Parathyroid adenoma (tissue), 2 donors: Measurements from ENCODE around the gene OR2AE1.
A peak's percentile ranks its signal among the peaks of the same experiment; 100 is the strongest.

ENCODE experiments used
- H2AFZ ChIP-seq: fragments of 300-600 bp; sonication (generic); one replicate; pipeline ENCODE4 v1.7.0; 2017; ENCODE audit warnings: antibody characterized with exemption, mild to moderate bottlenecking
- H3K27ac ChIP-seq: fragments of 300-600 bp; sonication (generic); one replicate; pipeline ENCODE4 v1.7.0; 2017
- H3K27me3 ChIP-seq: fragments of 300-600 bp; sonication (generic); one replicate; pipeline ENCODE4 v1.7.0; 2017; ENCODE audit warnings: low read length; ENCODE audit not compliant: control insufficient read depth, insufficient read depth
- H3K36me3 ChIP-seq: fragments of 300-600 bp; sonication (generic); one replicate; pipeline ENCODE4 v1.7.0; 2017; ENCODE audit warnings: low read length; ENCODE audit not compliant: control insufficient read depth, insufficient read depth
- H3K4me1 ChIP-seq: fragments of 300-600 bp; sonication (generic); one replicate; pipeline ENCODE4 v1.7.0; 2017; ENCODE audit warnings: control low read depth
- H3K4me2 ChIP-seq: fragments of 300-600 bp; sonication (generic); one replicate; pipeline ENCODE4 v1.7.0; 2017; ENCODE audit warnings: low read length
- H3K4me3 ChIP-seq: fragments of 300-600 bp; sonication (generic); one replicate; pipeline ENCODE4 v1.7.0; 2017; ENCODE audit warnings: low read depth, low read length
- H3K79me2 ChIP-seq: fragments of 300-600 bp; sonication (generic); one replicate; pipeline ENCODE4 v1.7.0; 2017; ENCODE audit warnings: control low read depth
- H3K9ac ChIP-seq: fragments of 300-600 bp; sonication (generic); one replicate; pipeline ENCODE4 v1.7.0; 2017; ENCODE audit warnings: mild to moderate bottlenecking
- H3K9me3 ChIP-seq: fragments of 300-600 bp; sonication (generic); one replicate; pipeline ENCODE4 v1.7.0; 2017; ENCODE audit warnings: low read length; ENCODE audit not compliant: control insufficient read depth
- TF ChIP-seq, protein P1 (sequence below): fragments of 300-600 bp; sonication (generic); IDR thresholded peaks from one replicate; pipeline ENCODE4 v1.7.0; 2017; ENCODE audit warnings: antibody characterized with exemption, mild to moderate bottlenecking
- donor health status: primary hyperparathyroidism.

The OR2AE1 gene

DNA sequence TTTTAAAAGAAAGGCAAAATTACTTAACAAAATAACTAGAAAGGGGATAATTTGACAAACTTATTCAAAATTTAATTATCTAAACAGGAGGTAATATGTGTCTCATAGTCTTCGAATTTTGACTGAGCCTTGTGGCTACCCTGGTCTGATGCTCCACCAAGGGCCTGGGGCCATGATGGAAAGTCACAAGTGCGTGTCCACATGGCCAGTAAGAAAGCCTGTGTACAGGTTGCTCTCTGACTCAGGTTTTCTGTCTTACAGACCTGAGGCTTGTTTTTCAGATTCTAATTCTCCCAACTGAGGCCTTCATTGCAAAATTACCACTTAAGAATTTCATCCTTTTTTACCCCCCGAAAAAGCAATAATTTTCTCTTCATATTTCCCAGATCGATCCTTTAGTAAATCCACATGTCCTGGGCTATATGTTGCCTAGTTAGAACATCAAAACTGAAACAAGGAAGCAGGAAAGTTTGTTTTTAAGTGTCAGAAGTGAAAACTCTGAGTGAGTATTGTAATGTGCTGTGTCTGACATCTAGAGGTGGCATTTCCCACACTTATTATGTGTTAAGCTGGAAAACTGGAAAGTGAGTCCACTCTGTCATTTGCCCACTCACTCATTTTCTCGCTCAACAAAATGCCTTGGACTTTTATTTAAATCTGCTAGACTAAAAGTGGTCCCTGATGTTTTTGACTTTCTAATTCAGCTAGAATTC, 39.0 kb downstream of the OR2AE1 start:
- H3K9me3 ChIP-seq = no peaks in the 10 kb centered on the region
- no peak overlapping the region for H3K4me2 ChIP-seq
- H3K27ac ChIP-seq = no peak overlapping the region
- no peak overlapping the region for H3K4me3 ChIP-seq
- H2AFZ ChIP-seq = no peak overlapping the region
- no peaks in the 10 kb centered on the region for H3K4me1 ChIP-seq
- no peaks in the 10 kb centered on the region for H3K79me2 ChIP-seq
- TF ChIP-seq, protein P1, sequence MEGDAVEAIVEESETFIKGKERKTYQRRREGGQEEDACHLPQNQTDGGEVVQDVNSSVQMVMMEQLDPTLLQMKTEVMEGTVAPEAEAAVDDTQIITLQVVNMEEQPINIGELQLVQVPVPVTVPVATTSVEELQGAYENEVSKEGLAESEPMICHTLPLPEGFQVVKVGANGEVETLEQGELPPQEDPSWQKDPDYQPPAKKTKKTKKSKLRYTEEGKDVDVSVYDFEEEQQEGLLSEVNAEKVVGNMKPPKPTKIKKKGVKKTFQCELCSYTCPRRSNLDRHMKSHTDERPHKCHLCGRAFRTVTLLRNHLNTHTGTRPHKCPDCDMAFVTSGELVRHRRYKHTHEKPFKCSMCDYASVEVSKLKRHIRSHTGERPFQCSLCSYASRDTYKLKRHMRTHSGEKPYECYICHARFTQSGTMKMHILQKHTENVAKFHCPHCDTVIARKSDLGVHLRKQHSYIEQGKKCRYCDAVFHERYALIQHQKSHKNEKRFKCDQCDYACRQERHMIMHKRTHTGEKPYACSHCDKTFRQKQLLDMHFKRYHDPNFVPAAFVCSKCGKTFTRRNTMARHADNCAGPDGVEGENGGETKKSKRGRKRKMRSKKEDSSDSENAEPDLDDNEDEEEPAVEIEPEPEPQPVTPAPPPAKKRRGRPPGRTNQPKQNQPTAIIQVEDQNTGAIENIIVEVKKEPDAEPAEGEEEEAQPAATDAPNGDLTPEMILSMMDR = no peak
- H3K36me3 ChIP-seq = no peaks in the 10 kb centered on the region
- H3K9ac ChIP-seq = no peak overlapping the region
- no peaks in the 10 kb centered on the region for H3K27me3 ChIP-seq

GRCh38 chr7:99835189-99835588, 41.6 kb downstream of the OR2AE1 start:
- TF ChIP-seq, protein P1 = no peak
- Histone ChIP-seq H3K27me3 (no peaks in the 10 kb centered on the region), H2AFZ (no peak overlapping the region), H3K9ac (no peak overlapping the region), H3K4me1 (no peaks in the 10 kb centered on the region), H3K9me3 (no peaks in the 10 kb centered on the region), H3K4me2 (no peak overlapping the region), H3K27ac (no peak overlapping the region), H3K4me3 (no peak overlapping the region), H3K36me3 (no peaks in the 10 kb centered on the region), H3K79me2 (no peaks in the 10 kb centered on the region)

DNA sequence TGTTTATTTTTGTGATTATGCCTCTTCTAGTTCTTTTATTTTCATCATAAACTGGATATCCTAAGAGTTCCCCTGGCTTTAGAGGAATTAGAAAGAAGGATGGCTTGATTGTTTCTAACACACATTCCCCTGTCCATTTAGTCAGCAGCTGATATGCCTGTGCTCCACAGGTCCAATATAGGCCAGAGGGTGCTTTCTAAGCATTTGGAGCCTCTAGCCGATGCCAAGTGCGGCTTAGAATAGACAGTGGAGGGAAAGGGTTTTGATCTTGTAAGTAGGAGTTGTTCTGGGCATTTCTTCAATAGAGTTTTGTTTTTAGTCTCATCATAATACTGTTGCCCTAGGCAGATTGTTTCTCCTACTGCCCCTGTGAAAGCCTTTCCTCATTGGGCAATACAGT, 42.5 kb downstream of the OR2AE1 start:
- TF ChIP-seq, protein P1 = no peak
- no peaks in the 10 kb centered on the region for H3K4me1 ChIP-seq
- no peak overlapping the region for H3K4me3 ChIP-seq
- no peak overlapping the region for H3K27ac ChIP-seq
- H2AFZ ChIP-seq = no peak overlapping the region
- H3K79me2 ChIP-seq = no peaks in the 10 kb centered on the region
- no peak overlapping the region for H3K9ac ChIP-seq
- no peaks in the 10 kb centered on the region for H3K27me3 ChIP-seq
- H3K36me3 ChIP-seq = no peaks in the 10 kb centered on the region
- H3K4me2 ChIP-seq = no peak overlapping the region
- no peaks in the 10 kb centered on the region for H3K9me3 ChIP-seq

GRCh38 chr7:99833289-99833877, 43.5 kb downstream of the OR2AE1 start:
- no peak overlapping the region for H3K27ac ChIP-seq
- H3K27me3 ChIP-seq = no peaks in the 10 kb centered on the region
- no peak overlapping the region for H2AFZ ChIP-seq
- no peaks in the 10 kb centered on the region for H3K79me2 ChIP-seq
- no peaks in the 10 kb centered on the region for H3K36me3 ChIP-seq
- TF ChIP-seq, protein P1 = no peak
- H3K4me2 ChIP-seq = no peak overlapping the region
- H3K9ac ChIP-seq = no peak overlapping the region
- H3K9me3 ChIP-seq = no peaks in the 10 kb centered on the region
- H3K4me3 ChIP-seq = no peak overlapping the region
- H3K4me1 ChIP-seq = no peaks in the 10 kb centered on the region

- H3K4me1 ChIP-seq = peaks cover 2% of the 10 kb centered on the region
- no peaks in the 10 kb centered on the region for H3K79me2 ChIP-seq
- TF ChIP-seq, protein P1 = no peak
- H3K27ac ChIP-seq = no peak overlapping the region
- no peak overlapping the region for H3K4me2 ChIP-seq
- H3K27me3 ChIP-seq = no peaks in the 10 kb centered on the region
- H3K36me3 ChIP-seq = no peaks in the 10 kb centered on the region
- no peaks in the 10 kb centered on the region for H3K9me3 ChIP-seq
- H2AFZ ChIP-seq = no peak overlapping the region
- no peak overlapping the region for H3K4me3 ChIP-seq
- peak overlapping the region; percentile 4 for H3K9ac ChIP-seq
These were observed 45.2 kb downstream of the OR2AE1 start for GRCh38 chr7:99831595-99831994.
